CD4-positive, alpha-beta T cell (primary cell): Measurements from ENCODE around the gene SHISA9. TPM values are rescaled to one million over a fixed set of nuclear protein-coding genes. Genes with fewer than 3 reads are reported as not detected.

Experiments
- ATAC-seq: fragments of 200-7000 bp; cut with Tn5 transposase; one replicate; pipeline ENCODE4 v1.10.0; 2022; ENCODE audit warnings: mild to moderate bottlenecking; ENCODE audit not compliant: poor library complexity
- CTCF ChIA-PET: fragments of 350-600 bp; sonication (Branson Sonifier 250); formaldehyde crosslinking; loops from one replicate; lab custom pipeline; 2021; ENCODE audit warnings: antibody characterized with exemption, inconsistent platforms; lab: Charles Lee
- POLR2A ChIA-PET: fragments of 350-600 bp; sonication (Branson Sonifier 250); formaldehyde crosslinking; loops from one replicate; lab custom pipeline; 2021; ENCODE audit warnings: antibody characterized with exemption, inconsistent platforms; lab: Charles Lee
- DNase-seq, 14 experiments: peaks; one replicate each; pipeline ENCODE4 v3.0.0-alpha.2; 2013 to 2020; ENCODE audit warnings: mixed read lengths in 2 of 14
- H3K27ac ChIP-seq, 2 donors: one replicate each; pipeline versions ENCODE4 v1.5.1 to v1.7.0; 2013; ENCODE audit warnings: low read length in 2 of 2, low read depth in 1 of 2, mild to moderate bottlenecking in 1 of 2
- H3K27me3 ChIP-seq, 2 experiments: 1 replicate in 1 of 2; 2 replicates in 1 of 2; pipeline versions ENCODE4 v1.6.1 to v1.7.0; 2013; ENCODE audit warnings: low read length in 2 of 2, control low read depth in 1 of 2, mild to moderate bottlenecking in 1 of 2, moderate library complexity in 1 of 2; ENCODE audit not compliant: insufficient read depth in 2 of 2, control insufficient read depth in 1 of 2
- H3K36me3 ChIP-seq: one replicate; pipeline ENCODE4 v1.6.1; 2013; ENCODE audit warnings: low read length, control low read depth; ENCODE audit not compliant: insufficient read depth
- H3K4me1 ChIP-seq: one replicate; pipeline ENCODE4 v1.6.1; 2013; ENCODE audit warnings: low read length, control low read depth; ENCODE audit not compliant: insufficient read depth
- H3K4me3 ChIP-seq: one replicate; pipeline ENCODE4 v1.5.1; 2013; ENCODE audit warnings: mild to moderate bottlenecking, low read length, moderate library complexity
- H3K9me3 ChIP-seq, 2 experiments: 1 replicate in 1 of 2; 2 replicates in 1 of 2; pipeline versions ENCODE4 v1.6.1 to v1.7.0; 2013; ENCODE audit warnings: low read length in 2 of 2, mild to moderate bottlenecking in 2 of 2, control low read depth in 1 of 2, moderate library complexity in 1 of 2; ENCODE audit not compliant: control insufficient read depth in 1 of 2, insufficient read depth in 1 of 2
- H3K27ac Mint-ChIP-seq: one replicate; pipeline ENCODE4 v1.8.0; 2020; ENCODE audit warnings: mixed read lengths
- H3K27me3 Mint-ChIP-seq: one replicate; pipeline ENCODE4 v1.8.0; 2021; ENCODE audit warnings: mixed read lengths
- H3K36me3 Mint-ChIP-seq: one replicate; pipeline ENCODE4 v1.8.0; 2021; ENCODE audit warnings: low read depth, mixed read lengths
- H3K4me1 Mint-ChIP-seq: one replicate; pipeline ENCODE4 v1.8.0; 2021; ENCODE audit warnings: low read depth, mixed read lengths
- H3K4me3 Mint-ChIP-seq: one replicate; pipeline ENCODE4 v1.8.0; 2020; ENCODE audit warnings: mild to moderate bottlenecking, mixed read lengths
- H3K9me3 Mint-ChIP-seq: one replicate; pipeline ENCODE4 v1.8.0; 2020; ENCODE audit warnings: mixed read lengths
- CTCF ChIP-seq: fragments of 200-600 bp; IDR thresholded peaks from one replicate; pipeline ENCODE4 v1.8.0; 2022; ENCODE audit warnings: antibody characterized with exemption, mild to moderate bottlenecking
- intact Hi-C, 2 experiments: fragments of 100-400 bp; cut with DNase I in 1 of 2; cut with micrococcal nuclease in 1 of 2; formaldehyde crosslinking; loops; one replicate each; pipeline versions ENCODE4 v1.15.1 to v1.9.0; 2023 to 2025; cut with DNase I, micrococcal nuclease
- total RNA-seq, 174 experiments: library from RNA in 2 of 174; stranded (reverse) in 2 of 174; gene quantifications; one replicate each; pipeline ENCODE4 v1.2.3 and lab custom pipeline; 2021 to 2026

Gene SHISA9
- total RNA-seq, 2 experiments from 2014 or later: not detected

- no peaks in the 10 kb centered on the region for H3K4me1 Mint-ChIP-seq
- Histone ChIP-seq H3K9me3 (no peaks in the 10 kb centered on the region), H3K27ac (no peak overlapping the region), H3K4me3 (no peak overlapping the region), H3K4me1 (no peaks in the 10 kb centered on the region), H3K27me3 (no peaks in the 10 kb centered on the region), H3K36me3 (no peaks in the 10 kb centered on the region)
- H3K9me3 Mint-ChIP-seq: peaks cover 4% of the 10 kb centered on the region
- peaks cover 9% of the 10 kb centered on the region for H3K27me3 Mint-ChIP-seq
- POLR2A ChIA-PET: no interaction called here
- no peak for TF ChIP-seq CTCF
- no peak overlapping the region for H3K4me3 Mint-ChIP-seq
- CTCF ChIA-PET: no interaction called here
- intact Hi-C loops: no loop called here
- no peak for DNase-seq
- no peak for ATAC-seq
- H3K27ac Mint-ChIP-seq: no peak overlapping the region
- no peaks in the 10 kb centered on the region for H3K36me3 Mint-ChIP-seq
Observed at GRCh38 chr16:13134836-13135235, 233.4 kb downstream of the SHISA9 start.

DNA sequence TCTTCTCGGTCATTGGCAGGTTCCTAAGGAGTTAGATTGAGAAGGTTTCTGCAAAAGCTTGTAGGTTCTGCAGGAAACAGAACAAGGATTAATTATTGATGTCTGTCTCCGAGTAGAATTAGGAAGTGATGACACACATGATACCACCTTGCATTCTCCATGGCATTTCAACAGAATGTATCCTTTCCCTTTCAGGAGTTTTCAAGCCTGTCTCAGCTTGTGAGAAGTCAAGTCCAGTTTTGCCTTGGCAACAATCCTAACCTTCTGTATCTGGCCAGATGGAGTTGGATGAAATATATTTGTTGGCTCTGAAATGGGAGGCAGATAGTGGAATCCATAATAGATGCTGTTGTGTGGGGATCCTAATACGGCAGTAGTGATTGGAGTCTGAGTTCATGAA, 235.5 kb downstream of the SHISA9 start:
- no peak overlapping the region for H3K4me3 Mint-ChIP-seq
- TF ChIP-seq CTCF: no peak
- Histone ChIP-seq H3K4me1 (no peaks in the 10 kb centered on the region), H3K4me3 (no peak overlapping the region), H3K36me3 (no peaks in the 10 kb centered on the region), H3K27me3 (no peaks in the 10 kb centered on the region), H3K27ac (no peak overlapping the region), H3K9me3 (no peaks in the 10 kb centered on the region)
- no peaks in the 10 kb centered on the region for H3K4me1 Mint-ChIP-seq
- POLR2A ChIA-PET: no interaction called here
- no peaks in the 10 kb centered on the region for H3K36me3 Mint-ChIP-seq
- intact Hi-C loops: no loop called here
- peaks cover 3% of the 10 kb centered on the region for H3K27me3 Mint-ChIP-seq
- no peak overlapping the region for H3K27ac Mint-ChIP-seq
- peaks cover 5% of the 10 kb centered on the region for H3K9me3 Mint-ChIP-seq
- CTCF ChIA-PET: no interaction called here
- DNase-seq (no peak), ATAC-seq (no peak)

- no peak for DNase-seq
- H3K4me1 Mint-ChIP-seq: no peaks in the 10 kb centered on the region
- intact Hi-C loops: no loop called here
- POLR2A ChIA-PET: no interaction called here
- no peak for TF ChIP-seq CTCF
- no peak overlapping the region for H3K4me3 Mint-ChIP-seq
- CTCF ChIA-PET: no interaction called here
- peaks cover 5% of the 10 kb centered on the region for H3K9me3 Mint-ChIP-seq
- Histone ChIP-seq H3K27ac (no peak overlapping the region), H3K4me1 (no peaks in the 10 kb centered on the region), H3K36me3 (no peaks in the 10 kb centered on the region), H3K9me3 (no peaks in the 10 kb centered on the region), H3K4me3 (no peak overlapping the region), H3K27me3 (no peaks in the 10 kb centered on the region)
- no peak for ATAC-seq
- H3K27ac Mint-ChIP-seq: no peak overlapping the region
- H3K36me3 Mint-ChIP-seq: no peaks in the 10 kb centered on the region
- no peaks in the 10 kb centered on the region for H3K27me3 Mint-ChIP-seq
Observed at GRCh38 chr16:13138528-13138927, 237.1 kb downstream of the SHISA9 start.
